HCT116 (cell line): ENCODE results near the gene MRPL58. TPM values are rescaled to one million over a fixed set of nuclear protein-coding genes. Genes with fewer than 3 reads are reported as not detected.

Source experiments
- ATAC-seq: fragments of 200-7000 bp; cut with Tn5 transposase; 2 replicates; pipeline ENCODE4 v1.9.1; 2020; ENCODE audit warnings: mild to moderate bottlenecking, moderate library complexity
- BruUV-seq: library from RNA; stranded (reverse); fragments of 400-500 nt; replicated peaks from 2 replicates; lab custom pipeline; 2021; lab: Mats Ljungman, UMichigan
- CTCF ChIA-PET: fragments of 300-600 bp; sonication (Branson Sonifier 250); formaldehyde crosslinking; loops from one replicate; lab custom pipeline; 2021; ENCODE audit warnings: antibody characterized with exemption; lab: Charles Lee
- POLR2A ChIA-PET: fragments of 300-600, 350-600 bp; sonication (Branson Sonifier 250); formaldehyde crosslinking; loops from one replicate; lab custom pipeline; 2021; ENCODE audit warnings: antibody characterized with exemption; lab: Charles Lee
- RAD21 ChIA-PET, 2 experiments: fragments of 300-600 bp; sonication (Branson Sonifier 250); formaldehyde crosslinking; loops; one replicate each; lab custom pipeline; 2023; ENCODE audit warnings: low total read pairs in 2 of 2; ENCODE audit not compliant: uncharacterized antibody in 2 of 2, unreplicated experiment in 2 of 2, low non-redundant PET in 1 of 2; lab: Charles Lee
- DNase-seq: peaks from one replicate; pipeline ENCODE4 v3.0.0-alpha.2; 2010; ENCODE audit warnings: low read depth, low spot score
- H2AFZ ChIP-seq: fragments of 200-600 bp; shearing (Covaris generic), sonication (generic); 2 replicates; pipeline ENCODE4 v1.6.1; 2017; ENCODE audit warnings: low read depth, mixed run types, mixed read lengths, antibody characterized with exemption, low read length; ENCODE audit not compliant: poor library complexity, severe bottlenecking
- H3K27ac ChIP-seq: 2 replicates; pipeline ENCODE4 v1.5.1; 2012; ENCODE audit warnings: low read depth, low read length
- H3K27me3 ChIP-seq: fragments of 200-600 bp; sonication (generic); 2 replicates; pipeline ENCODE4 v1.6.1; 2016; ENCODE audit warnings: mixed run types, low read length, mixed read lengths; ENCODE audit not compliant: insufficient read depth
- H3K36me3 ChIP-seq, 2 experiments: fragments of 200-500 bp in 1 of 2; fragments of 200-600 bp in 1 of 2; sonication (Bioruptor generic) in 1 of 2; sonication (generic) in 1 of 2; 2 replicates each; pipeline versions ENCODE4 v1.5.1 to v1.6.1; 2014 to 2016; ENCODE audit warnings: low read length in 2 of 2, inconsistent platforms in 1 of 2, mixed read lengths in 1 of 2, mixed run types in 1 of 2; ENCODE audit not compliant: insufficient read depth in 2 of 2, control insufficient read depth in 1 of 2
- H3K4me1 ChIP-seq, 2 experiments: fragments of 200-600 bp in 1 of 2; sonication (generic) in 1 of 2; 2 replicates each; pipeline versions ENCODE4 v1.5.1 to v1.6.1; 2012 to 2017; ENCODE audit warnings: low read length in 2 of 2, inconsistent platforms in 1 of 2, mild to moderate bottlenecking in 1 of 2, mixed read lengths in 1 of 2, mixed run types in 1 of 2, moderate library complexity in 1 of 2; ENCODE audit not compliant: insufficient read depth in 2 of 2, control insufficient read depth in 1 of 2
- H3K4me2 ChIP-seq: fragments of 200-600 bp; sonication (generic); 2 replicates; pipeline ENCODE4 v1.6.1; 2017; ENCODE audit warnings: mixed run types, low read length, mixed read lengths
- H3K4me3 ChIP-seq, 2 experiments: fragments of 200-600 bp in 1 of 2; sonication (generic) in 1 of 2; replicated peaks in 1 of 2; 2 replicates each; pipeline ENCODE4 v1.5.1; 2011 to 2016; ENCODE audit warnings: low read length in 2 of 2, control low read depth in 1 of 2, low read depth in 1 of 2, mild to moderate bottlenecking in 1 of 2, mixed read lengths in 1 of 2, mixed run types in 1 of 2
- H3K79me2 ChIP-seq: fragments of 200-600 bp; sonication (generic); 2 replicates; pipeline ENCODE4 v1.6.1; 2017; ENCODE audit warnings: mild to moderate bottlenecking, mixed run types, low read length, moderate library complexity, mixed read lengths; ENCODE audit not compliant: insufficient read depth
- H3K9ac ChIP-seq: fragments of 200-600 bp; sonication (generic); 2 replicates; pipeline ENCODE4 v1.6.1; 2016; ENCODE audit warnings: low read length, mixed read lengths
- H3K9me2 ChIP-seq: fragments of 200-600 bp; sonication (generic), shearing (Covaris generic); 2 replicates; pipeline ENCODE4 v1.6.1; 2017; ENCODE audit warnings: mixed run types, mild to moderate bottlenecking, moderate library complexity; ENCODE audit not compliant: insufficient read depth
- H3K9me3 ChIP-seq, 2 experiments: fragments of 200-500 bp in 1 of 2; fragments of 200-600 bp in 1 of 2; sonication (Bioruptor generic) in 1 of 2; sonication (generic) in 1 of 2; 2 replicates each; pipeline ENCODE4 v1.6.1; 2014 to 2017; ENCODE audit warnings: low read length in 2 of 2, mixed read lengths in 2 of 2, inconsistent platforms in 1 of 2, low read depth in 1 of 2, mild to moderate bottlenecking in 1 of 2, mixed run types in 1 of 2, moderate library complexity in 1 of 2; ENCODE audit not compliant: control insufficient read depth in 1 of 2, insufficient read depth in 1 of 2
- H4K20me1 ChIP-seq: fragments of 200-600 bp; sonication (generic), shearing (Covaris generic); 2 replicates; pipeline ENCODE4 v1.6.1; 2017; ENCODE audit warnings: mixed run types, mild to moderate bottlenecking, moderate library complexity; ENCODE audit not compliant: insufficient read depth
- ATF3 ChIP-seq: IDR thresholded peaks from 2 replicates; pipeline ENCODE4 v1.6.1; 2012
- CBX3 ChIP-seq: IDR thresholded peaks from 2 replicates; pipeline ENCODE4 v1.6.1; 2012; ENCODE audit warnings: low read depth
- CEBPB ChIP-seq: IDR thresholded peaks from 2 replicates; pipeline ENCODE4 v1.6.1; 2012; ENCODE audit warnings: low read depth
- ELF1 ChIP-seq: IDR thresholded peaks from 2 replicates; pipeline ENCODE4 v1.6.1; 2012; ENCODE audit warnings: low read depth, borderline replicate concordance
- EZH2phosphoT487 ChIP-seq: fragments of 200-600 bp; IDR thresholded peaks from 2 replicates; pipeline ENCODE4 v1.6.1; 2018; ENCODE audit warnings: antibody characterized with exemption, borderline replicate concordance
- FOSL1 ChIP-seq: IDR thresholded peaks from 2 replicates; pipeline ENCODE4 v1.6.1; 2012; ENCODE audit warnings: low read depth
- JUND ChIP-seq: IDR thresholded peaks from 2 replicates; pipeline ENCODE4 v1.6.1; 2012
- MAX ChIP-seq: IDR thresholded peaks from 2 replicates; pipeline ENCODE4 v1.6.1; 2012
- POLR2A ChIP-seq: IDR thresholded peaks from 2 replicates; pipeline ENCODE4 v1.7.0; 2011; ENCODE audit warnings: borderline replicate concordance; ENCODE audit not compliant: insufficient read depth, insufficient read length; ENCODE audit errors: extremely low read depth
- POLR2AphosphoS5 ChIP-seq: IDR thresholded peaks from 2 replicates; pipeline ENCODE4 v1.6.1; 2011; ENCODE audit warnings: mild to moderate bottlenecking, low read depth, low read length, moderate library complexity
- RAD21 ChIP-seq: IDR thresholded peaks from 2 replicates; pipeline ENCODE4 v1.6.1; 2012; ENCODE audit warnings: low read depth, mild to moderate bottlenecking
- SP1 ChIP-seq: IDR thresholded peaks from 2 replicates; pipeline ENCODE4 v1.6.1; 2012; ENCODE audit warnings: low read depth
- SRF ChIP-seq: IDR thresholded peaks from 2 replicates; pipeline ENCODE4 v1.6.1; 2012; ENCODE audit warnings: low read depth
- TCF7L2 ChIP-seq: IDR thresholded peaks from 2 replicates; pipeline ENCODE4 v1.7.0; 2011; ENCODE audit warnings: borderline replicate concordance, inconsistent platforms; ENCODE audit not compliant: insufficient read depth, insufficient read length; ENCODE audit errors: extremely low read depth
- YY1 ChIP-seq: IDR thresholded peaks from 2 replicates; pipeline ENCODE4 v1.6.1; 2011; ENCODE audit warnings: low read length, low read depth, moderate library complexity, mild to moderate bottlenecking; ENCODE audit not compliant: insufficient replicate concordance; ENCODE audit errors: extremely low read depth
- ZNF274 ChIP-seq: fragments of 200-500 bp; sonication (Bioruptor generic); IDR thresholded peaks from 2 replicates; pipeline ENCODE4 v1.6.1; 2014; ENCODE audit warnings: mild to moderate bottlenecking, low read depth, low read length, inconsistent platforms
- intact Hi-C: fragments of 100-400 bp; cut with micrococcal nuclease; formaldehyde crosslinking; loops from 2 replicates; pipeline ENCODE4 v1.10.0; 2022
- total RNA-seq: library from RNA; stranded (reverse); gene quantifications from one replicate; pipeline ENCODE4 v1.2.1, GENCODE V29; 2021; ENCODE audit not compliant: unreplicated experiment
- TF ChIP-seq, protein P1 (sequence below), 3 experiments: fragments of 200-600 bp in 1 of 3; sonication (generic) in 1 of 3; IDR thresholded peaks in 2 of 3; conservative IDR thresholded peaks in 1 of 3; 2 replicates each; pipeline ENCODE4 v1.5.1; 2012 to 2017; ENCODE audit warnings: low read depth in 2 of 3, low read length in 2 of 3, antibody characterized with exemption in 1 of 3, borderline replicate concordance in 1 of 3, control low read depth in 1 of 3, mild to moderate bottlenecking in 1 of 3, mixed read lengths in 1 of 3, mixed run types in 1 of 3, moderate library complexity in 1 of 3; ENCODE audit not compliant: insufficient read depth in 1 of 3

MRPL58 gene
- total RNA-seq, 1 experiment from 2014 or later = 80.5 TPM

DNA sequence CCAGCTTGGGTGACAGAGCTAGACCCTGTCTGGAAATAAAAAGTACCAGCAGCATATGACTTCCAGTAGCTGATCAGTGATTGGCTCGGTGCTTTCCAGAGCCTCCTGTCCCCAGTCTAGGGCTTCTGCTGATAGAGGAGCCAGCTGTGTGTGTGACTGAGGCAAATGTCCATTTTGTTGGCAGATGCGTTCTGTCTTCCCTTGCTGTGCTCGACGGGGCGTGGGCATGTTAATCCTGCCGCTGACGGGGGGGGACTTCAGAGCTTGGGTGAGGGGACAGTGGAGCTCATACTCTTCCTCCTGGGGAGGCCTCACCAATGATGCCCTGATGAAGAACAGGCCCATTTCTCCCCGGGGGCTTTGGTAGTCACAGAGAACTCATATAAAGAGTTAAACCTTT lies 49.1 kb downstream of the MRPL58 start:
- H3K9me3 ChIP-seq = no peaks in the 10 kb centered on the region
- no TSS peak for BruUV-seq
- H3K9ac ChIP-seq = no peak overlapping the region
- DNase-seq = no peak
- no peak overlapping the region for H2AFZ ChIP-seq
- no peaks in the 10 kb centered on the region for H3K4me1 ChIP-seq
- RAD21 ChIA-PET = no interaction called here
- POLR2A ChIA-PET = interaction anchor here (0.6 to 1.0 kb wide), 2 partner anchors 49 to 103 kb away, joined by 3 to 5 read pairs; no protein-coding TSS in a partner anchor
- no peaks in the 10 kb centered on the region for H3K79me2 ChIP-seq
- no peak overlapping the region for H3K4me3 ChIP-seq
- no peaks in the 10 kb centered on the region for H4K20me1 ChIP-seq
- peaks cover 26 to 41% of the 10 kb centered on the region in 2 experiments; a peak in 3 of 4 replicates for H3K36me3 ChIP-seq
- no peak for TF ChIP-seq YY1
- no peak for TF ChIP-seq TCF7L2
- TF ChIP-seq ZNF274 = no peak
- TF ChIP-seq POLR2AphosphoS5 = no peak
- TF ChIP-seq ELF1 = no peak
- TF ChIP-seq SRF = no peak
- TF ChIP-seq RAD21 = no peak
- TF ChIP-seq, protein P1, sequence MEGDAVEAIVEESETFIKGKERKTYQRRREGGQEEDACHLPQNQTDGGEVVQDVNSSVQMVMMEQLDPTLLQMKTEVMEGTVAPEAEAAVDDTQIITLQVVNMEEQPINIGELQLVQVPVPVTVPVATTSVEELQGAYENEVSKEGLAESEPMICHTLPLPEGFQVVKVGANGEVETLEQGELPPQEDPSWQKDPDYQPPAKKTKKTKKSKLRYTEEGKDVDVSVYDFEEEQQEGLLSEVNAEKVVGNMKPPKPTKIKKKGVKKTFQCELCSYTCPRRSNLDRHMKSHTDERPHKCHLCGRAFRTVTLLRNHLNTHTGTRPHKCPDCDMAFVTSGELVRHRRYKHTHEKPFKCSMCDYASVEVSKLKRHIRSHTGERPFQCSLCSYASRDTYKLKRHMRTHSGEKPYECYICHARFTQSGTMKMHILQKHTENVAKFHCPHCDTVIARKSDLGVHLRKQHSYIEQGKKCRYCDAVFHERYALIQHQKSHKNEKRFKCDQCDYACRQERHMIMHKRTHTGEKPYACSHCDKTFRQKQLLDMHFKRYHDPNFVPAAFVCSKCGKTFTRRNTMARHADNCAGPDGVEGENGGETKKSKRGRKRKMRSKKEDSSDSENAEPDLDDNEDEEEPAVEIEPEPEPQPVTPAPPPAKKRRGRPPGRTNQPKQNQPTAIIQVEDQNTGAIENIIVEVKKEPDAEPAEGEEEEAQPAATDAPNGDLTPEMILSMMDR (IDR thresholded peaks at IDR 0.05 in 2 of 3, conservative IDR thresholded peaks at IDR 0.05 in 1 of 3; ENCODE audit: borderline replicate concordance in 1 of 3, insufficient read depth in 1 of 3, low read depth in 2 of 3, low read length in 2 of 3) = no peak
- no peak for TF ChIP-seq FOSL1
- TF ChIP-seq CBX3 = no peak
- TF ChIP-seq ATF3 = no peak
- no peak for TF ChIP-seq CEBPB
- no peak for TF ChIP-seq POLR2A
- TF ChIP-seq EZH2phosphoT487 = no peak
- no peak for TF ChIP-seq JUND
- TF ChIP-seq SP1 = no peak
- TF ChIP-seq MAX = no peak
- intact Hi-C loops = no loop called here
- no peak for ATAC-seq
- CTCF ChIA-PET = interaction anchor here (3.2 kb wide), 2 partner anchors 52 to 100 kb away, joined by 16 read pairs; no protein-coding TSS in a partner anchor
- no peaks in the 10 kb centered on the region for H3K9me2 ChIP-seq
- H3K27me3 ChIP-seq = no peaks in the 10 kb centered on the region
- no peak overlapping the region for H3K27ac ChIP-seq
- no peak overlapping the region for H3K4me2 ChIP-seq
